NAMALWA (cell line): ENCODE results near the gene CD101.

Experiments used
- DNase-seq: peaks from one replicate; pipeline ENCODE4 v3.0.0-alpha.2; 2015; ENCODE audit warnings: low spot score

The CD101 gene

GRCh38 chr1:117058810-117059209 lies 57.2 kb downstream of the CD101 start:
- peak; percentile 34 for DNase-seq

GRCh38 chr1:117059334-117059677 lies 57.7 kb downstream of the CD101 start:
- DNase-seq = no peak

- peak; percentile 99 for DNase-seq
Measured at GRCh38 chr1:117059678-117060440, 58.3 kb downstream of the CD101 start, which contains the start of gene TTF2. TTF2 (plus strand) TSS chr1:117060326; CDS start chr1:117060347, 21 bp downstream.

GRCh38 chr1:117060441-117061317 lies 59.1 kb downstream of the CD101 start:
- peak; percentile 53 for DNase-seq

- no peak for DNase-seq
Measured at GRCh38 chr1:117061986-117062415, 60.4 kb downstream of the CD101 start.

GRCh38 chr1:117066367-117066766 lies 64.8 kb downstream of the CD101 start:
- no peak for DNase-seq

- peak; percentile 57 for DNase-seq
Measured at GRCh38 chr1:117067533-117068370, 66.2 kb downstream of the CD101 start.

GRCh38 chr1:117068580-117068979 lies 67.0 kb downstream of the CD101 start:
- no peak for DNase-seq

- no peak for DNase-seq
Measured at GRCh38 chr1:117069220-117069844, 67.8 kb downstream of the CD101 start.

- DNase-seq = no peak
Measured at GRCh38 chr1:117070124-117070523, 68.6 kb downstream of the CD101 start.

GRCh38 chr1:117076648-117077047 lies 75.1 kb downstream of the CD101 start:
- no peak for DNase-seq

- no peak for DNase-seq
Measured at GRCh38 chr1:117077267-117077666, 75.7 kb downstream of the CD101 start.

GRCh38 chr1:117079737-117080136 lies 78.2 kb downstream of the CD101 start:
- DNase-seq = no peak

GRCh38 chr1:117084231-117084630 lies 82.7 kb downstream of the CD101 start:
- DNase-seq = no peak
